A673 (cell line): Measurements from ENCODE around the gene PAX7.

ENCODE experiments used
- EZH2 ChIP-seq: fragments of 200-600 bp; sonication (generic); IDR thresholded peaks from 2 replicates; pipeline ENCODE4 v1.6.1; 2017; ENCODE audit warnings: borderline replicate concordance, low read depth, mild to moderate bottlenecking, mixed read lengths, antibody characterized with exemption, low read length; ENCODE audit not compliant: poor library complexity, severe bottlenecking
- TF ChIP-seq, protein P1 (sequence below): fragments of 300-800, 200-600 bp; sonication (generic); conservative IDR thresholded peaks from 2 replicates; pipeline ENCODE4 v1.5.1; 2017; ENCODE audit warnings: low read depth, mild to moderate bottlenecking, antibody characterized with exemption, low read length, moderate library complexity, mixed read lengths

DNA sequence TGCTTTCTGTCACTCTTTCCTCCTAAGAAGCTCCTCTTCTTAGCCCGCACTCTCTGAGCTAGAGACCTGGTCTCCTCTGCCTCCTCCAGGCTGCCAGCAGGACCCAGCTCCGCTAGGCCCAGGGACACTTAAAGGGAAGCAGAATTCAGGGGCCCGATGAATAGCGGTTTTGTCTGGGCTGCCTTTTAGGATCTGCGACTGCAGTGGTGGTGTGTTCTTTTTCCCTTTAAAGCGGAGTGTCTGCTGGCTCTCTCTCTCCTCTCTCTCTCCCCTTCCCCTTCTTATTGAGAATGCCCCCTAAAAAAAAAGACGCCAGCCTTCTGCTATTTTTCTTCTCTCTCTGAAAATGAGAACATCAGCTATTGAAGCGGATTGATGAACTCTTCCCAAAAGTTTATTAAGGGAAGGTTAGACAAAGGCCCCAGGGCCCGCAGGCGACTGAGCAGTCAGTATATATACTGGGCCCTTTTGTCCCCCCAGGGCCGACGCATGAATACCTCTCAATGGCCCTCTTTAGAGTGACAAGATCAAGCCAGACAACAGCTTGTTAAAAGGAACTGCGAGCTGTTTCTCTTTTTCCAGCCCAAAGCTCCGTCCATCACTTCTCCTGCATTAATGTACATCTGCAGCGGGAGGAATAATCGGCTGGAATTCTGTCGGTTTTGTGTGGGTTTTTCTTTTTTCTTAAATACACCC lies 27.0 kb downstream of the PAX7 start:
- TF ChIP-seq, protein P1, sequence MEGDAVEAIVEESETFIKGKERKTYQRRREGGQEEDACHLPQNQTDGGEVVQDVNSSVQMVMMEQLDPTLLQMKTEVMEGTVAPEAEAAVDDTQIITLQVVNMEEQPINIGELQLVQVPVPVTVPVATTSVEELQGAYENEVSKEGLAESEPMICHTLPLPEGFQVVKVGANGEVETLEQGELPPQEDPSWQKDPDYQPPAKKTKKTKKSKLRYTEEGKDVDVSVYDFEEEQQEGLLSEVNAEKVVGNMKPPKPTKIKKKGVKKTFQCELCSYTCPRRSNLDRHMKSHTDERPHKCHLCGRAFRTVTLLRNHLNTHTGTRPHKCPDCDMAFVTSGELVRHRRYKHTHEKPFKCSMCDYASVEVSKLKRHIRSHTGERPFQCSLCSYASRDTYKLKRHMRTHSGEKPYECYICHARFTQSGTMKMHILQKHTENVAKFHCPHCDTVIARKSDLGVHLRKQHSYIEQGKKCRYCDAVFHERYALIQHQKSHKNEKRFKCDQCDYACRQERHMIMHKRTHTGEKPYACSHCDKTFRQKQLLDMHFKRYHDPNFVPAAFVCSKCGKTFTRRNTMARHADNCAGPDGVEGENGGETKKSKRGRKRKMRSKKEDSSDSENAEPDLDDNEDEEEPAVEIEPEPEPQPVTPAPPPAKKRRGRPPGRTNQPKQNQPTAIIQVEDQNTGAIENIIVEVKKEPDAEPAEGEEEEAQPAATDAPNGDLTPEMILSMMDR, result no peak
- TF ChIP-seq EZH2, result no peak
